HT-29 (cell line): ENCODE measurements around the gene SLC16A12. TPM values are rescaled to one million over a fixed set of nuclear protein-coding genes. Genes with fewer than 3 reads are reported as not detected.
"Not testable (repeated sequence)": the region's sequence is repeated elsewhere in the genome, so short reads cannot be mapped to it uniquely, and the experiment has no call there.

Experiments
- DNase-seq: peaks from one replicate; pipeline ENCODE4 v3.0.0-alpha.2; 2015; ENCODE audit warnings: low spot score
- total RNA-seq: library from RNA; depleted of rRNA; stranded (reverse); fragments of >200 nt; shearing (Covaris generic); gene quantifications from 2 replicates; pipeline ENCODE4 v1.2.3, GENCODE V29; 2014

The SLC16A12 gene
- total RNA-seq, 1 experiment from 2014 or later = 0.18 TPM

DNA sequence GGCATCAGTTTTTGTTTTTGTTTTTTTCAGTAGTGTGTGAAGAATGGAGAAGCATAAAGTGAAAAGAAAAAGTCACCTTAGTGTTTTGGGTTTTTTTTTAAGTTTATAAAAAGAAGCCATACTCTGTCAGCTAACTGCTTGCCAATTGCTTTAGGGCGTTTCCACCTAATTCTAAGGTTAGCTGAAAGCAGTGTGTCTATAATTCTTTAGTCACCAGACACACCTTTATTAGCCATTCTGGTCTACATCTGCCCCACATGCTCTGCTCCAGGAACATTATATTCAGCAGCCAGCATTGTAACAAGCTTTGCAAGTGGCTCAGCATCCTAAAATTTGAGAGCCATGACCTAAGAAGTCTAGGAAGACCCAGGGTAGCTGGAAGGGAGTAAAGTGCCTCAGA, 14.1 kb upstream of the SLC16A12 start:
- no peak for DNase-seq

DNA sequence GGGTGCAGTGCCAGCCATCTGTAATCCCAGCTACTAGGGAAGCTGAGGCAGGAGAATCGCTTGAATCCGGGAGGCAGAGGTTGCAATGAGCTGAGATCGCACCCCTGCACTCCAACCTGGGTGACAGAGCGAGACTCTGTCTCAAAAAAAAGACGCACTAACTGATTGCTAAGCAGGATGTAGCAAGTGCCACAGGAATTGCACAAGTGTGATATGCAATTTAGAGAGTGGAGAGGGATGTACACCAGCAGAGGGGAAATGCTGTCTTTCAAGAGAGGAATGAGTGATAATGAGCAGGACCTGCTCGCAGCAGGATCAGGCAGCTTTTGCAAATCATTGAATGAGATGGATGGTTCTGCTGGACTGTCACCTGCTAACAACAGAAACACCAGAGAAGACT, 13.3 kb upstream of the SLC16A12 start:
- no peak for DNase-seq

DNA sequence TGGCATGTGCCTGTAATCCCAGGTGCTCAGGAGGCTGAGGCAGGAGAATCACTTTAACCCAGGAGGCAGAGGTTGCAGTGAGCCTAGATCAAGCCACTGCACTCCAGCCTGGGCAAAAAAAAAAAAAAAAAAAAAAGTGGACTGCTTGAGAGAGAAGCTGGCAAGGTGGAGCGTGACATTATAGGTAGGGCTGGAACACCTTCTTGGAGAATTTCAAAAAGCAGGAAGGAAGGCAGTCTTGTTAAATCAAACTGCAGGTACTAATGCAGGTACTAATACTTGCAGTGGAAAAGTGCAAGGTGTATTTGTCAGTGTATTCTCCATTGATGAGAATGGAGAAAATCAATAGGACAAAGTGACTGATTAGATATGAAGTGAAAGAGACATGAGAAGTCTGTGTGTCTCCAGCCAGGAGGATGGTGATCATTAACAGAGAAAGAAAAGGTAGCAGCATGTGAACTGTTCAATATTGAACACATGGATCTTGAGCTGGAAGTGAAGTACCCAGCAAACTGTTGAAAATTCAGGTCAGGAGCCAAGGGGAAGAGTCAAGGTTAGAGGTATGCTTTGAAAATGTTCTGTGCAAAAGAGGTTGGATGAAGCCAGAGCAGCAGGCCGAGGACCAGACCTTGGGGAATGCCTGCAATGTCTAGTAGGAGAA, 12.6 kb upstream of the SLC16A12 start:
- DNase-seq = no peak

DNA sequence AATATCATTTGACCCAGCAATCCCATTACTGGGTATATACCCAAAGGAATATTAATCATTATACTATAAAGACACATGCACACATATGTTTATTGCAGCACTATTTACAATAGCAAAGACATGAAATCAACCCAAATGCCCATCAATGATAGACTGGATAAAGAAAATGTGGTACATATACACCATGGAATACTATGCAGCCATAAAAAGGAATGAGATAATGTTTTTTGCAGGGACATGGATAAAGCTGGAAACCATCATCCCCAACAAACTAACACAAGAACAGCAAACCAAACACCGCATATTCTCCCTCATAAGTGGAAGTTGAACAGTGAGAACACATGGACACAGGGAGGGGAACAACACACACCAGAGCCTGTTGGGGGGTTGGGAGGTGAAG, 11.3 kb upstream of the SLC16A12 start:
- not testable (repeated sequence) for DNase-seq

DNA sequence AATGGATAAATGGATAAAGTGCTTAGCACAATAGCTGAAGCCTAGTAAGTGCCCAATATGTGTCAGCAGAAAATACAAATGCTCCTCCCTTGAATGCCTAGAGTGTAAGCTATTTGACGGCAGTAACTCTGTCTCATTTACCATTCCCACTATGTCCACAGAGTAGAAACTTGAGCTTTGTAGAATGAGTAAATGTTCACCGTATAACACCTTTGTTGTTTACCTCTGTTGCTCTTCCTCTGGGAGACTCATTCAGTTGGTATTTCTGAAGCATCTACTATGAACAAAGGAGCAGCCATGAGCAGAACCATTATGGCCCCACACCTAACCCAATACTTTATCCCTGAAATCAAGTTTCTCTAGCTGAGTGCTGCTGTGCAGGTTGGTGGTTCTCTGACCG, 8.4 kb upstream of the SLC16A12 start:
- DNase-seq = no peak

DNA sequence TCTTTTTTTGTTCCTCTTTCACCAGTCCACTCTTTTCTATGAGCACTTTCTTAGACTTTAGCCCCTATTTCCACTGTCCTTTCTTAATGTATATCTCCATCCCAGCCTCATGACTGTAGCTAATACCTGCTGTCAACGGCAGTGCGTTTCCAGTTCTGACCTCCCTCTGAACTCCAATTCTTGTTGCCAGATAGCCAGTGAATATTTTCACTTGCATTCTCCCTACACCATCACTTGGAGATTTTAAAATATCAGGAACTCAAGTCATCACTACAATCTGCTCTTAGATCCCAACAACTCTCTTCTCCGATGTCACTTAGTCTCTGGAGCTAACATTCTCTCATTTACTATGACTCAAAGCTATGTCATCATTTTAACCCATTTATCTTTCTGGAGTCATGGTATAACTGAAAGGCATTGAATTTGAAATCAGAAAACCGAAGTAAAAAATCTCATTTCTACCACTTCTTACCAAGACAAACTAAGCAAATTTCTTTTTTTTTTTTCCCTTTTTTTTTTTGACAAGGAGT, 5.1 kb upstream of the SLC16A12 start:
- no peak for DNase-seq

DNA sequence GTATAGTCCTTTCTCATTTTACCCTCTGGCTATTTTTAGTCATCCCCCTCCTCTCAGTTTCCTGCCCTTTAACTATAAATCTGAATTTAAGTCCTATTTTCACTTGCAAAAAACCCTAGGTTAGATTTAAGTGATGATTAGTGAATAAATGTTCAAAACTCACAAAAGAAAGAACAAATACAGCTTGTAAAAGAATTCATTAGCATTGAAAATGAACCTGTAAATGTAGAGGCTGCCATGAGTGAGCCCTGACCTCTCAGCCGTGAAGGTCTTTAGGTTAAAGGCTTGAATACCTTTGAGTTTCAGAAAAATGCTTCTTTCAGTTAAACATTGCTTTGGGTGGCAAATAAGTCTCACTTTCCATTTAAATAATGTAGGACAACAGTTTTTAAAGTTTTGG, 2.0 kb upstream of the SLC16A12 start:
- no peak for DNase-seq

DNA sequence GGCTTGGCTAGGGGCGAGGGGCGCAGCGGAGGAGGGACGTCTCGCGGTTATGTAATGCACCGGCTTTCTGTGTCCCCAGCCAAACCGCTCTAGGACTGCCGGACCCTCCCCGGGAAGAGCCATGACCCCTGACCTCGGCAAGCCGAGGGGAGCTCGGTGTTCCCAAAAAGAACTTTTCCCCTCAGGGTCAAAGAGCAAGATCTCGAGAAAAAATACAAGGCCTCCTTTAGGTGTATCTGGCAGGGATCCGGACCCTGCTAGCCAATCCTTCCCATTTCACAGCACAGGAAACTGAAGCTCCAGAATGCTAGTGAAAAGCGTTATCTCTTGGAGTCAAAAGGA, 590 bp upstream of the SLC16A12 start:
- no peak for DNase-seq

DNA sequence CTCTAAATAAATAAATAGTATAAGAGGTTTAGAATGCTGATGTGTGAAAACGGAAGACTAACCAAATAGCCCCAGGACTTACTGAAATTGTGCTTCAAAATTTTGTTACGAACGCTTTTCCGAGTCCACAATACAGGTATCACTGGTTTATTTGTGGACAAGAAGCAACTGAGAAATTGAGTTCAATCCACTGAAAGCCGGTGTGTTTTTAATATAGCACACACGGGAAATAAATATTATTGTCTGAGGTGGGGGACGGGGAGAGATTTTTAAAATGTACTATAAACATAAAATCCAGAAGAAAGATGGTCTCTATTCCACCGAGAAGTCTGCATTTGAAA, 598 bp downstream of the SLC16A12 start:
- DNase-seq = no peak

DNA sequence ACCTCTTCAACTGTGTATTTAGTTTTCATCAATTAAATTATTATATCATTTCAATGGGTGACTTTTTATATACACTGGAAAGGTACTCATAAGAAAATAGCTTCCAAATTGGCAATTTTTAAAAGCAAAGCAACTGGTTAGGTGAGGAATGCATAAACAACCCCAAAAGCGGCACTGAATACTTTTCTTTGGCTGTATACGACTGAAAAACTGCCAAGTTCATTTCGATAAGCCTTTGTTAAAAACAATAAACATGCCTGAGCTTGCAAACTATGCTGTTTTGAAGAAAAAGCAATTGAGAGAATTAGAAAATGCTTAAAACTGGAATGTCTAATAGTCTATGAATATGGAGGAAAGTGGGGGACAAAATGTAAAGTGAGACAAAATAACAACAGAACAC, 2.9 kb downstream of the SLC16A12 start:
- DNase-seq = no peak

DNA sequence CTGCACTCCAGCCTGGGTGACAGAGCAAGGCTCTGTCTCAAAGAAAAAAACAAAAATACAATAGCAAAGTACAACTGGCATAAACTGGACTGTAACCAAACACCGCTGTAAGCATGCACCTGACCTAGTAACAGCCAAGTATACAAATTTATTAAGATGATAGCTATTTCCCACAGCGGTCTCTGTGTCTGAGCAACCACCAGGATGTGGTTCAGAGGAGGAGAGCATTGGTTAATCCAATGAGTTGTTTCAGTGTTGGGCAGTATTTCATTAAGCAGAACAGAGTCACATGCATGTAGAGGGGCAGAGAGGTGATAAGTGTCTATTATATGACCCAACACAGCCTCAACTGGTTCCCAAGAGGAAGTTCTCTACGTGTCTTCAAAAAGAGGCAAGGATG, 4.0 kb downstream of the SLC16A12 start:
- no peak for DNase-seq

DNA sequence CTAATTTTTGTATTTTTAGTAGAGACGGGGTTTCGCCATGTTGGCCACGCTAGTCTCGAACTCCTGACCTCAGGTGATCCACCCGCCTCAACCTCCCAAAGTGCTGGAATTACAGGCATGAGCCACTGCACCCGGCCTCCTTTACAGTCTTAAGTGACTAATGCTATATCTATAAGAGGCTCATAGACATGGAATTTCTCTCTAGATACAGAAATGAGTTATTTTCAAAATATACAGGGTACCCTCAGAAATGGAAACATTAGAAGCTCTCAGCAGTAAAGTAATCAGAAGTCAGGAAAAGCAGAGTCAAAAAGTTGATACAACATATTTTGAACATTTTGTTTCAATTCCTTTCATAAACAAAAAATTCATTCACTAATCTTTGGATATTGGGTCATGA, 5.7 kb downstream of the SLC16A12 start:
- DNase-seq = not testable (repeated sequence)

DNA sequence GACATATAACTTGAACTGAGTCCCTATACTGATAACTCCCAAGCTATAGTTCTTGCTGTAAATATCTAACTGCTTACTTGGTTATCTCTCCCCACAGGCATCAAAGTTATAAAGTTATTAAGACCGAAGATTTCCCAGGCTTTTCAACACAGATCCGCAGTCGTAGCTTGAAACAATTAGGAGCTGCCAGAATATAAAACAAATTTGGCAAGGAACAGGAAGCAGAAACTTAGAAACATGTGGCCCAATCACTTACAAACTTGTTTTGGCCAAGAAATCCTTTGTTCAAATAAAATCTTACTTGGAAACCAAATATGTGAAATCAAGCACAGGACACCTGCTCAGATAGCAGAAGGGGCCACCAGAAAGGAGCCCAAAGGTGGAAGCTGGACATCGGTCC, 9.0 kb downstream of the SLC16A12 start:
- DNase-seq = no peak

DNA sequence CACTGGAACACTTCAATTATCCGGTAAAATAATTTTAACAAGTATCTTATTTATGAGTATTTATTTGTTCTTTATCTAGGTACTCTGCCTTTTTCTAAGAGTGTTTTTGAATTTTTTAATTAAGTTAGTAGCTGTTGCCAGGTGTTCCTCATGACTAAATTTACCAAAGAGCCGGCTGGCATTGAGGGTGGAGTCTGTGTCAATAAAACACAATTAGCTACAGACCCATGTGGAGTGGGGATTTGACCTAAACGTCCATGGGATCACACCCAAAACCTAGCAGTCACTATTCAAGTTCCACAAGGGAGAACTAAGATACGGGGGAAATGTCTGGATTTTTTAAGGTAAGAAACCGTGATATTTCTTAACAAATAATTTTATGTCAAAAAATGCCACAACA, 9.8 kb downstream of the SLC16A12 start:
- peak; percentile 26 for DNase-seq

DNA sequence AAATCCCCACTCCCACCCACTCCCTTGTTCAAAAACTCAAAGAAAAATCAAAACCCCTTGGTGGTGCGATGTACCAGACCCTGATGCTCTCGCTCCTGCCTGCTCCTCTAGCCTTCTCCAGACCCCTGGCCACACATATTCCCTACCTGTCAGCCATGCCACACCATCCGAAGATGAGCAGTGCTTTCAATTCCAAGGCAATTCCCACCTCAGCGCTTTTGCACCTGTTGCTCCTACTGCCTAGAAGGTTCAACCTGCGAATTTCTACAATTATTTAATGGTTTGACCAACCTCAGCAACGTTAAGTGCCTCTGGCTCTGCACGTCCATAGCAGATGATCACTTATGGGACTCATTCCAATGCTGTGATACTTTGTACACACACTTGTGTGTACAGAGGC, 11.1 kb downstream of the SLC16A12 start:
- no peak for DNase-seq

DNA sequence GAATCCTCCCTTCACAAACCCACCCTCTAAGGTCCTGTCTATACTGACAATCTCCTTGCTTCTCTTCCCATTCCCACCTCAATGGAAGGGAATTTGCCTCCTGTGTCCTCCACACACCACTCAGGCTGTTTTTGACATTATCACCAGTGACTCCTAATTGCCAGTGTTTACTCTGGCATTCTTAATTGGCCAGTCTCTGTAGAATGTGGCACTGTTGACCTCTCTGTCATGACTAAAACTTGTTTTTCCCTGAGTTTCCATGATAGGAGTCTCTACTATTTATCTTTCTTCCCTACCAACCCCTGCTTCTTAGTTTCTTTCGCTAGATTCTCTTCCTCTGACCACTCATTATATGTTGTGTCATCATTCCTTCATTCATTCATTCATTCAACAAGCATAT, 12.1 kb downstream of the SLC16A12 start:
- DNase-seq = no peak

DNA sequence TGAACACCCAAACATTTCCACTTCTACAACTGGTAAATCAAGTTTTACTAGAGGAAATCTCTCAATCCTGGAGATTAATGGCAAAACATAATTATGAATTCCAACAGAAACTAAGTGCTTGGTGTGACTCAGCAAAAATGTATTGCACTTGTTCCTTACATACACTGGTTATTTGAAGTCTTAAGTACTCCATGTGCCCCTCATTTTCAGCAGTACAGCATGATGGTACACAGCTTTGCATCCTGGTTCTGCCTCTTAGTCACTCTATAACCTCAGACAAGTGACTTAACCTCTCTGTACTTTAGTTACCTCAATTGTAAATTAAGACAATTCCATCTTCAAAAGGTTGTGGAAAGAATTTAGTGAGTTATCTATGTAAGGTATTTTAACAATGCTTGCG, 12.9 kb downstream of the SLC16A12 start:
- no peak for DNase-seq

DNA sequence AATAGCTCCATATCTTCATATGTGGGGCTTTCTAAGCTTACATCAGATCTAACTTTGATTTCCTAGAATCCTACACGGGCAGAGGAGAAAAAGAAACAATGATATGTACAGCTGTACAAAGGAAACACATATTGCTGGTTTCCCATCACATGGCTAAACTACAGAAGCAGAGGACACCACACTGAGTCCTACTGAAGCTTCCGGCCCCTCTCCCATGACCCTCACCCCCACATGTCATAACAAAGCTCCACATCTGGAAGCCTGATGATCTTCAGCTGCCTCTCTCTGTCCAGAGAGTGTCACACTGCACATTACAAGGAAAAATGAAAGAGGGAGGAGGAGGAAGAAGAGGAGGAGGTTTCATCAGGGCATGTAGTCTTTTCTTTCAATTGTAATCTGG, 14.0 kb downstream of the SLC16A12 start:
- no peak for DNase-seq

DNA sequence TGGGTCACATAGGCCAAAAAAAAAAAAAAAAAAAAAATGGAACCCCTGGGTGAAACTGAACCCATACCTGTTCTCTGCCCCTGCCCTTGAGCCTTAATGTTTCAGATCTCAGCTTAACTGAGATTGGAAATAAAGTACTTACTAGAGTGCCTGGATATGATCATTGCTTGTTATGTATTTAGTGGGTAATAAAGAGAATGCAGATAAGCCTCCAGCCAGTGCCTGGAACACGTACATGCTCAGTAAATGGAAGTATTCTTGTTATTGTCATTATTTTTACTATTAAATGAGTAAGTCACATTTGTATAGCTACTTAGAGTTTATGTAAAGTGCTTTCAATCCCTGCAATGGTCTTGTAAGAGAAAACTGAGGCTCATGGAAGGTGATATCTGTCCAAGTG, 14.7 kb downstream of the SLC16A12 start:
- DNase-seq = no peak

DNA sequence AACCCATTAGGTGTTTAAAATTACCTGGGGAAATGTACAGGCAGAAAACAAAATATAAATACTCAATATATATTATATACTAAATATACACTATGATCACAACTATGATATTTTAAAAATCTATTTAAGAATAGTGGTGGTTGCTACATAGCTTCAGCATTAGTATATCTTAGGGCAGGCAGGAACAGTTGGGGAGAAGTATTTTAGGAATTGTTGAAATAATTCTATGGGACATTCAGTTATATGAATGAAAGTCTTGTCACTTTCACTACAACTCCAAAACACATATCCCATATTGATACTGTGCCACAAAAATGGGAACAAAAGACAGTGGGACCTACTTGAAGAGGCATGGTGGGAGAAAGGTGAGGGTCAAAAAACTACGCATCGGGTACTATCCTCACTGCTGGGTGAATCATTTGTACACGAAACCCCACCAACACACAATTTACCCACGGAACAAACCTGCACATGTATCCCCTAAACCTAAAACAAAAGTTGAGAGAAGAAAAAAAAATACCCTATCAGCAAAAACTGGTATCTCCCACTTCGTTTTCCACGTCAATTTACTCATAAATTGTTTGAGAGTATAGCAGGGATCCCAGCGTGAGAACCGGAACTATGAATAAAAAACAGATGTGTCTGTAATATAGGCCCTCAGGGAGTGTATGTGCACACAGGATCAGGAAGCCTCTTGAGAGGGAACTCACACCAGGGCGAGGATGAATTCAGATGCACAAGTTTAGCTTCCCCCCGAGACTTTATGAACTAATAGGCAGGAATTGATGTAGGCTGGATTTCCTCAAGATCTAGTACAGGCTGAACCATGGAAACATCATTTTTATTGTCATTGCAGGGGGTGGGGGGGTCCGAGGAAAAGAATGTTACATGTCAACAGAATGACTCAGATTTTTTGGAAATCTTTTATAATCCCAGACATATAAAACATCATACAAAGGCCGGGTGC, 16.2 kb downstream of the SLC16A12 start:
- no peak for DNase-seq

DNA sequence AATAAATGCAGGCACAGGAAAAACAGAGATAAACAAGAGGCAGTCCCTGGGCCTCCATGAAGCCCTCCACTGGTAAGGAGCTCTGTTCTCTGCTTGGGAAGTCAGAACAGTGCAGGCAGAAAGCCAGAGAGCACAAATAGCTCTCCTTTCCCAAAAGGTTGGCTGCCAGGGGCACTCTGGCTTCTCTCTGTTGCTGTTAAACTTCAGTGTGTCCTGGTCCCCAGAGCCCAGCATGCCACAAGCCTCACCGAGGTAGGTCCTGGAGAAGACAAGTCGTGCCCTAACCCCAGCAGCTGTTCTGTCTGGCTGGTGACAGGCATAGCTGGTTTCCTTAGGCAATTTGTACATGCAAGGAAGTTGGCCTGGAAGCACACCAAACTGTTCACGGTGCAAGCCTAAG, 17.3 kb downstream of the SLC16A12 start:
- DNase-seq = no peak

DNA sequence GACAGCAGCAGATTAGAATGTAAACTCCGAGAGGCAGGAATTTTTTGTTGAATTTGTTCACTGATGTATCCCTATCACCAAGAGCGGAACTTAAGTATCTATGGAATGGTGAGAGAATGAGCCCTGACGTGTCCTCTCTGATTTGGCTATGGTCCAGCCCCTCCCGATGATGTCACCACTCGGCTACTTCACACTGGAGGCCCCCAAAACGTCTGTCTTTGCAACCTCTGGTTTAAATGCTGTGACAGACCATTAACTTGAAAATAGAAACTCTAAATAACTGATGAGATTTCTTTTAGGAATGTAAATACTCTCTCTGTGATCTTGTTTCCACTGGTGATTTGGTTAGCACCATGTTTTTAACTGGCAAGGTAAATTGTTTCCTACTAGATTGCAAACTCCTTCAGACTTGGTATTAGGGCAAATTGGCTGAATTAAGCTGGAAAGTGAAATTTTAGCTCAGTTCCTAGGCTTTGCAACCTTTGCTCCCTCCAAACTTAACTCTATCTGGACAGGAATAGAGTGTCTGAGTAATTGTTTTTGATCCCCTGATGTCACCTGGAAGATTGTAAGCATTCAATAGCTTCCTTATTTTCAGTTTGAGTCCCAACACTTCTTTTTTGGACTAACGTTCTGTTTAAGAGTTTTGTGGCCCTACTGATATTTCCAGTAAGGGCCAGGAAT, 19.1 kb downstream of the SLC16A12 start:
- peak; percentile 16 for DNase-seq
